Activated CD8-positive, alpha-beta memory T cell treated with anti-CD3 and anti-CD28 coated beads for 24 hours (primary cell): ENCODE data around the gene NES.
A peak's percentile ranks its signal among the peaks of the same experiment; 100 is the strongest.

Experiments used
- DNase-seq: peaks from one replicate; pipeline ENCODE4 v3.0.0-alpha.2; 2020

NES gene, protein sequence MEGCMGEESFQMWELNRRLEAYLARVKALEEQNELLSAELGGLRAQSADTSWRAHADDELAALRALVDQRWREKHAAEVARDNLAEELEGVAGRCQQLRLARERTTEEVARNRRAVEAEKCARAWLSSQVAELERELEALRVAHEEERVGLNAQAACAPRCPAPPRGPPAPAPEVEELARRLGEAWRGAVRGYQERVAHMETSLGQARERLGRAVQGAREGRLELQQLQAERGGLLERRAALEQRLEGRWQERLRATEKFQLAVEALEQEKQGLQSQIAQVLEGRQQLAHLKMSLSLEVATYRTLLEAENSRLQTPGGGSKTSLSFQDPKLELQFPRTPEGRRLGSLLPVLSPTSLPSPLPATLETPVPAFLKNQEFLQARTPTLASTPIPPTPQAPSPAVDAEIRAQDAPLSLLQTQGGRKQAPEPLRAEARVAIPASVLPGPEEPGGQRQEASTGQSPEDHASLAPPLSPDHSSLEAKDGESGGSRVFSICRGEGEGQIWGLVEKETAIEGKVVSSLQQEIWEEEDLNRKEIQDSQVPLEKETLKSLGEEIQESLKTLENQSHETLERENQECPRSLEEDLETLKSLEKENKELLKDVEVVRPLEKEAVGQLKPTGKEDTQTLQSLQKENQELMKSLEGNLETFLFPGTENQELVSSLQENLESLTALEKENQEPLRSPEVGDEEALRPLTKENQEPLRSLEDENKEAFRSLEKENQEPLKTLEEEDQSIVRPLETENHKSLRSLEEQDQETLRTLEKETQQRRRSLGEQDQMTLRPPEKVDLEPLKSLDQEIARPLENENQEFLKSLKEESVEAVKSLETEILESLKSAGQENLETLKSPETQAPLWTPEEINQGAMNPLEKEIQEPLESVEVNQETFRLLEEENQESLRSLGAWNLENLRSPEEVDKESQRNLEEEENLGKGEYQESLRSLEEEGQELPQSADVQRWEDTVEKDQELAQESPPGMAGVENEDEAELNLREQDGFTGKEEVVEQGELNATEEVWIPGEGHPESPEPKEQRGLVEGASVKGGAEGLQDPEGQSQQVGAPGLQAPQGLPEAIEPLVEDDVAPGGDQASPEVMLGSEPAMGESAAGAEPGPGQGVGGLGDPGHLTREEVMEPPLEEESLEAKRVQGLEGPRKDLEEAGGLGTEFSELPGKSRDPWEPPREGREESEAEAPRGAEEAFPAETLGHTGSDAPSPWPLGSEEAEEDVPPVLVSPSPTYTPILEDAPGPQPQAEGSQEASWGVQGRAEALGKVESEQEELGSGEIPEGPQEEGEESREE (N-terminal part only)

DNA sequence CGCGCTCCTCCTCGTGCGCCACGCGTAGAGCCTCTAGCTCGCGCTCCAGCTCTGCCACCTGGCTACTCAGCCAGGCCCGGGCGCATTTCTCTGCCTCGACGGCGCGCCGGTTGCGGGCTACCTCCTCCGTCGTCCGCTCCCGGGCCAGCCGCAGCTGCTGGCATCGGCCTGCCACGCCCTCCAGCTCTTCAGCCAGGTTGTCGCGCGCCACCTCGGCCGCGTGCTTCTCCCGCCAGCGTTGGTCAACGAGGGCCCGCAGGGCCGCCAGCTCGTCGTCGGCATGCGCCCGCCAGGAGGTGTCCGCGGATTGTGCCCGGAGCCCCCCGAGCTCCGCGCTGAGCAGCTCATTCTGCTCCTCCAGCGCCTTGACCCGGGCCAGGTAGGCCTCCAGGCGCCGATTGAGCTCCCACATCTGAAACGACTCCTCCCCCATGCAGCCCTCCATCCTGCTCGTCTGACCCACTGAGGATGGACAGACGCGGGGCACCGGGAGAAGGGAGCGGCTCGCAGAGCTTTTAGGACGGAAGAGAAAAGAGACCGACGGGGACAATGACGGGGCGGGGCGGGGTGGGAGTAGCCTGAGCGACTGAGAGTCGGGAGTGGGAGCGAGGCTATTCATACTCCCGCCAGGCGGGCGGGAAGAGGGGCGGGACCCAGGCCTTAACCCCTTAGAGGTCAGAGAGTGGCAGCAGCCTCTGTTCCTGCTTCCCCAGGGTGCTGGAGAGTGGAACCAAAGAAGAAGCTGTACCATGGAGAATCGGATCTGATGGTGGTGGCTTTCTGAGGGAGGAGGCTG lies at the start of gene NES:
NES (minus strand) TSS at position 588 of the 796 bp plus-strand sequence; CDS start at position 445, 143 bp downstream.
- DNase-seq, result no peak

DNA sequence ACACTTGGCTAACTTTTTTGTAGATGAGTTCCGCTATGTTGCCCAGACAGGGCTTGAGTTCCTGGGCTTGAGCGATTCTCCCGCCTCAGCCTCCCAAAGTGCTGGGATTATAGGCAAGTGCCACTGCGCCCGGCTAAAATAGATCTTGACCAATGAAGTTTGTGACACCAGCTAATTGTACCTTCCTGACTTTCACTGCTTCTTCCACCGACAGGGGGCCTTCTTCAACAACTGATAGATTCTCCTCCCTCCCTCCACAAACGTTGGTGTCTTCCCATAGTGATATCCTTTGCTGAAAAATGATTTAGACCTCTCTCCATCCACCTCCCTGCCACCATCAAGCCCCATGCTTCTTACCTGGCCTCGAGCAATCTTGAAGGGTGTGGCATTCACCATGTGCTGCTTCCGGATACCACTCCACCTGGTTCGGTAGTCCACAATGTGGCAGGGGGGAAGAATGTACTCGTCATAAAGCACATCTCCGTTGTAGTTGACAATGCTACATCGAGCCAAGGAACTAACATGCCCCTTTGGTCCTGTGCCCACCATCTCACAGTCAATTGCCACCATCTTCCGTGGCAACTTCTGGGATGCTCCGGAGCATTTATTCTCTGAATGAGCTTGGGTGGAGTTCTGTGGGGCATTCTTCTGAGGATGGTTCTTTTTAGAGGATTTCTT lies 49.5 kb upstream of the NES start:
- DNase-seq, result peak; percentile 79

DNA sequence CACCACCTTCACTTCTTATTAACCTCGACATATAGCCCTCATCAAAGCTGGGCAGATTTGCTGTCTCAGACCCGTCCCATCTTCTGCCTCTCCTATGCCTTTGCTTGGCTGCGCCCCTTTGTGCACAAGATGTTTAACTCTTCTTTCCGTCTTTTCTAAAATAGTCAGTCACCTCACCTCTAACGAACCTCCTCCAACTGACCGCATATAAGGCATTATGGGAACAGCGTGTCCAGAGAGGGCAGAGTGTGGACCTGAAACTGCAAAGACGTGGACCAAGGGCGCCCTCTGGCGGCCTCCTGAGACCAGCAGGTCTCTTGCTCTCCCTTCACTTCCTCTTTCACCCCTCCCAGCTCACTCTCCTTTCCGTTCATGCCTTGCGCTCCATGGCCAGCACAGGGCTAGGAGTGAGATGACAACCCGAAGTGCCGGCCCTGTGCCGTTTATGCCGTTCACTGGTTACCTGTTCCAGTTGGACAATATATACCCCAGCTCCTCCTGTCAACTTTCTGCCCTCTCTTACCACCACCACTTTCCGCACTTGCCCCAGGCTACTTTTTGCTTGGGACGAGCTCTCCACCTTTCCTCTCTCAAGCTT lies 48.6 kb upstream of the NES start:
- DNase-seq, result peak; percentile 89

DNA sequence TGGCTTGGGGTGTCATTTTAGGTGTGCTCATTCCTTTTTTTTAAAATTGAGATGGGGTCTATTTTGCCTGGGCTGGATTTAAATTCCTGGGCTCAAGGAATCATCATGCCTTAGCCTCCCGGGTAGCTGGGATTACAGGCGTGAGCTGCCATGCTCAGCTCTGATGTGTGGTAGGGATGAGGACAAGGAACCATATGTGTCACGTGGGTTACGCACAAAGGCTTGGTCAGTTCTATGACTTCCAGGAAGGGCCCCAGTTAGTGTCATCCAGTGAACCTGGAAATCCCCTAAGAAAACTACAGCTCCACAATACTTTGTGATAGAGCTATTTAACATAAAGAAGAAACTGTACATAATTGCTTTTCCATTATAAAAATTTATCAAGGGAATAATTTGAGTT lies 44.3 kb upstream of the NES start:
- DNase-seq, result no peak

DNA sequence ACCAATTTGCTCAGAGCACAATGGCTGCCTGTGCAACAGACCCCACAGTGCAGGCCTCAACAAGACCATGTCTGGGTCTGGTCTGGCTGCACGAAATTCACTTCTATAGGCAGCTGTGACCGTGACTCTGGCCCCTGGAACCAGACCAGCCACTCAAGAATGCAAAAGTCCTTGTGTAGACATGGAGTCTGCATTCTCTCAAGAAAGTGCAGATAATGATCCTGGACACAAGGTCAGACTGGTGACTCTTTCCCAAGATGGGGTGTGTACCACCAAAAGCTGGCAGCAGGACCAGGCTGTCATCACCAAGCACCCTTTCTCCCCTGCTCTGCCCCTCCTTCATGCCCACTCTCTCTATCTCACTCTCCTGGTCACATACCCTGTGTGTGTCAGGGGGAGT lies 43.9 kb upstream of the NES start:
- no peak for DNase-seq

DNA sequence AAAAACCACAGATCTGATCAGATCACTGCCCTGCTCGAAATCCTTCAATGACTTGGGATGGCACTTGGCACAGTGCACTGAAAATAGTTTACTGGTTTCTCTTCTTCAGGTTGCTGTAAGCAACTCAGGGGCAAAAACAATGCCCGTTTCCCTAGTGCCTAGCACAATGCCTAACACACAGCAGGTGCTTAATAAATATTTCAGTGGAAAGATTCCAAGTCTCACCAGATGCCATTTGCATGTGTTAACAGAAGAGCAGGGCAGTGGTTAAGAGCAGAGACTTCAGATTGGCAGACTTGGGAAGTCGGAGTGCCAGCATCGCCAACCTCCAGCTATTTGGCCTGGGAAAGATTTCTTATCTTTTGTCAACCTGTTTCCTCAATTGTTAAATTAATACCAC lies 40.1 kb upstream of the NES start:
- DNase-seq, result no peak

DNA sequence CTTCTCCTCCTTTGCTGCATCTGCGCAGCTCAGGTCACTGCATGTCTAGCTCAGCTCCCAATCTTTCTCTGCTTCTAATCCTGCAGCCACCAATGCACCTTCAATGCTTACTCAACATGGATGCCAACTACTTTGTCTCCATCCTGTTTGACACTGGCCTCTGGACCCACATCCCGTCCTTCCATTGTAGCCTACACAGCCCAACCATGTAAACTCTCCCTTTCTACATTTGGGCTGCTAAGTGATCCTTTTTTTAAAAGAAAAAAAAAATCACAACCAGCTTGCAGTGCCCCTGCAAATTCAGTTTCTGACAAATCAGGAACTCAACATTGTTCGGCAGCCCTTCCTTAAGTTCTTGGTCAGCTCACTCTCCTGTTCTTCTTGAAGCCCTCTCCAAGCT lies 37.6 kb upstream of the NES start:
- no peak for DNase-seq

DNA sequence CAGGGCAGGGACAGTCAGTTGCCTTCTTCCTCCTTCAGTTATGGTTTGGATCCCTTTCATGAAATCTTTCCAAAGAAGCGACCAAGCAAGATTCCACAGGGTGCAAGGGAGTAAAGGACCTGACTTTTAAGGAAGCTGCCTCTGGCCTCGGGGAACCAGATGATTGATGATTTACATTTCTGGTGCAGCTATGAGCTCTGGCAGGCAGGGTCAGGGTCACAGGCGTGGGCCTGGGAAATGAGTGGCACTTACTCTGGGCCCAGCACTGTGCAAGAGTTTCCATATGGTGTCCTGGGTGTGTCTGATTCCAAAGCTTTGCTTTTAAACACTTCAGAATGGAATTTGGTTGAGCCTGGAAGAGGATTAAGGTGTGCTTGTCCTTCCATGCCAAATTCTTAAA lies 35.4 kb upstream of the NES start:
- DNase-seq, result no peak

DNA sequence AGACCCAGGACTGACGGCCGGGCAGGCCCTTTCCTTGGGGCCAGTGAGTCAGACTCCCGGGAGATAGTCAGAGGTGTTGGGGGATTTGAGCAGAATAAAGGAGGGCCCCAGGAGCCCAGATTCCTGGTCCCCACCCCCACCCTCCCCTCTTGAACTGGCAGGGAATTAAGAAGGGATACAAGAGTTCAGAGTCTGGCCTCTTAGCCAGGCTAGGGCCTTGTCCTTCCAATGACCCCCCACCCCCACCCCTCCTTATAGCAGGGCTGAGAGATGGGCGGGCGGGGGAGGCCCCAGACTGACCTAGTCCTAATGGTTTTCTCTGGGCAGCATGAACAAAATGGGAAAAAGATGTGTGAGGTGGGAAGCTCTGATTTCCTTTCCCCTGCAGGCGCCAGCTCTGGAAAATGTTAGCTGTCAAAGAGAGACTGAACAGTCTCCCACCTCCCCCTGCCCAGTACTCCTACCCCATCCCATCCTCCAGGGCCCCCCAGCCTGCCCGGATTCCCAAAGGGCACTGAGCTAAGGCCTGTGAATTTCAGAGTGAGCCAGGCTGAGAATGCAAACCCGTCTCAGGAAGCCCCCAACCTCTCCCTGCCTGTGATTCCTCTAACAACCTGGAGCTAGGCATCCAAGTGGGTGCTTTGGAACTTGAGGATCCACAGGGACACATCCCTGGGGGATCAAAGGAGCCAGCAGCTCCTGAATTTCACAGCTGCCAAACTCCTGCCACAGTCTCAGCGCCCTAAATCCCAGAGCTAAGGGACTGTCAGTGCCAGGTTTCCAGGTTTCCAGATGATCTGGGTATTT lies 34.0 kb upstream of the NES start:
- DNase-seq, result no peak

DNA sequence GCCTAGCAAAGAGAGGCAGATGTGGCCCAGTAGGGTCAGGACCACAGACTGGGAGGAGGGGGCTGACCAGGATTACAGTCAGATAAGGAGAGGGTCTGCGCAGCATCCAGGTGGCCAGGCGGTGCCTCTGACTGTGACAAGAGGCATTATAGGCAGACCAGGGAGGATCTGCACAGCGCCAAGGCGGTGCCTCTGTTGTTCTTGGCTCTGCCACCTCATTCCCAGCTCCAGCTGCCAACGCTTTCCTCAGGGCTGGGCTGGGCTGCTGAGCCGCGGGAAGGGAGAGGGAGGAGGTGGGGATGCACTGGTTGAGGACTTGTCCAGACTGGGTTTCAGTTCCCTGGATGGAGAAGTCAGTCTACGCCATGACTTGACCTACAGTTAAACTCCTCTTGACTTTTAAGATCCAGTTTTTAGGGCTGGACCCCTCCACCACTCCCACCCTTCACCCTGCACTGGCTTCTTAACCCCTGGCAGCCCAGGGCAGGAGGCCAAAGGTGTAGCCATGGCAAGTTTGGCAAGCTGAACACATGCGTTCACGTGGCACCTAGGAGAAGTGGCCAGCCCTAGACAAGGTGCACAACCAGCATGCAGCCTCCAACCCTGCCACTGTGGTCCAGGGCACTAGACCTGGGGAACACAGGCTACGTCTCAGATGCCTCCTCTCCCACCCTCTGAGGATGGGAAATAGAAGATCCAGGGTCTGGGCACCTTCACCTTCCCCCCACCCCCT lies 32.7 kb upstream of the NES start:
- DNase-seq, result no peak

DNA sequence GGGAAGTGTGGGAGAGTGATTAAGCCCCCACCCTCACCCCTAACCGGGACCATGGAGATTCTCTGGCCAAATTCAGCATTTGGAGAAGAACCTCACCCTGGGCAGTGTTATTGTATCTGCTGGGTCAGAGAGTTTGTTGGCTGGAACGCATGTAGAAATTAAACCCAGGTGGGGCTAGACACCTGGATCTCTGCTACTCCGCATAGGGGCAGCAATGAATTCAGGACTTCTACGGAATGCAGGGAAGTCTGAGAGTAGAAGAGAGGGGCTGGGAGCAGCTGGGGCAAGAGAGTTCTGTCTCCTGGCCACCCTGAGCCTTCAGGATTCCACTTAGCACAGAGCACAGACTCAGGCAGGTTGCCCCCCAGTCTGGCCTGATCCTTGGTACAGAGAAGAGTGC lies 31.8 kb upstream of the NES start:
- DNase-seq, result no peak

DNA sequence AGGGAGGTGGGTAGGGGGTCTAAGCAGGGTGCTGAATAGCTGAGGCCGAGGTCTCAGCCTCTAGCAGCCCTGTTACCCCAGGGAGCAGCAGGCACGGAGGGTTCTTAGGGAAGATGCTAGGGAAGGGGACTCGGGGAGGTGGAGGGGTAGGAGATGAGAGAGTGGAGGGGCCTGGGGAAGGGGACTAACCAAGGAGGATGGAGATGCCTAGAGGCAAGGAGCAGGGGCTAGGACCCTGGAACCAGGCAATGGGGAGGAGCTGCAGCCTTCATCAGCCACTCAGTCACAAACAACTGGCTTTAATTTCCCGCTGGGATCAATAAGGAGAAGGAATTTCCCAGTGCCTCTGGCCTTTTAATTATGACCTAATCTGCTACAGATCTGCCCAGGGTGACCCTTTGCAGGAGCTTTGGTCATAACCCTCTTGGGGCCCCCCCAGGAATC lies 31.0 kb upstream of the NES start:
- DNase-seq, result no peak

DNA sequence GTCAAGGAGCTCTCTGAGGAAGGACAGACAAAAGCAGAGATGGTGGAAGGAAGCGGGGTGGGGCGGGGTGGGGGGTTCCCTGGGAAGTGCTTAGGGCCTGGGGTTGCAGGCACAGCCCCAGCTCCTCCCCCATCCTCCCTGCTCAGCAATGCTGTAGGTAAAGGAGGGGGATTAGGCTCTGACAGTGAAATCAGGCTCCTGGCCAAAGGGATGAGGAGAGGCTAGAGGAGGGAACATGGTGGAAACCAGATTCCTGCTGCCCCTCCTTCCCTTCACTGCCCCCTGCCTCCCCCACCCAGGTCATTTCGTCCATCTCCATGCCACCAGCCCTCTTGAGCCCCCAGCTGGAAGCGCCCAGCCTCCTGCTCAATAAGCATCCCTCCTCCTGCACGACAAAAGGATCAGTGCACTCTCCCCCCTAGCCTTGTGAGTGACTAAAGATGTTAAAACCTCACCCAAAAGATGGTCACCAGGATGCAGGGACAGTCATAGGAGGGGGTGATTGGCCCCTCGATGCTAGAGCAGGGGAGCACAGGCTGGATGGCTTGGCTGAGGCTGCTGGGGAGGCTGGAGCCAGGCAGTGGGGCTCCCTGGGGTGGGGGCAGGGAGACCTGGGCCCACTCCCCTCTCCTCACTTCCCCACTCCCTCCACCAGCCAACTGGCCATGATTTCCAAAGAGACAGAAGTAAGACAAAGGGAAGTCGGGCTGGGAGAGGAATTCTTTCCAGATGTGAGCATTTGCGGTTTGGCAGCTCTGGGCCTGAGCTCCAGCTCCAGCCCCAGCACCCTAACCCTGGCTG lies 30.4 kb upstream of the NES start:
- no peak for DNase-seq

DNA sequence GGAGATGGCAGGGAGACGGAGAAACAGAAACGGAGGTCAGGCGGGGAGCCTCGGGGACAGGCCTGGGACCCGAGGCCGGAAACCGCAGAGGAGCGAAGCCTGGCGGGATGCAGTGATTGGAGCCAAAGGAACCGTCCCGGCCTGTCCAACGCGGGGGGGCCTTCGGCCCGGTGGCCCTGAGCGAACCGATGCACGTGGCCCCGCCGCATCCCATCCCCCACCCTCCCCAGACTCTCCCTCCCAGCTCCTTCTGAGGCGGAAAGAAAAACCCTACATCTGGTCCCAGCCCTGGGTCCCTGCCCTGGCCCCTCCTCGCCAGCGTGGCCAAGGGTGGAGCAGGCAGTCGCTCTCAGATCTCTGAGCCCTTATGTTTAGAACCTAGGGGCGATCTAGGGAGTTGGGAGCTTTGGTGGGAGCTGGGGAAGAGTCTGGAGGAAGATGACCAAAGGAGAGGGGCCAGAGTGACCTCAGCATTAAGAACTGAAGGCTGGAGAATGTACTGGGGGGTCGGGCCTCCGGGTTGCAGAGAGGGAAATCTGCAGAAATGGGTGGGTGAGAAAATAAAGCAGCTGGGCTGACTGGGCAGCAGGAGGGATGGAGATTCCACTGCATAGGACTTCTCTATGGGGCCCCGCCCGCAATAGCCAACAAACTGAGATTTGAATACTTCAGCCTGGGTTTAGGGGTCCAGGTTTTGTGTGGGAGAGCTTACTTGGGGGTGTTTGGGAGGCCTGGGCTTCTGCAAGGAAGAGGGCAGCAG lies 29.6 kb upstream of the NES start:
- no peak for DNase-seq

DNA sequence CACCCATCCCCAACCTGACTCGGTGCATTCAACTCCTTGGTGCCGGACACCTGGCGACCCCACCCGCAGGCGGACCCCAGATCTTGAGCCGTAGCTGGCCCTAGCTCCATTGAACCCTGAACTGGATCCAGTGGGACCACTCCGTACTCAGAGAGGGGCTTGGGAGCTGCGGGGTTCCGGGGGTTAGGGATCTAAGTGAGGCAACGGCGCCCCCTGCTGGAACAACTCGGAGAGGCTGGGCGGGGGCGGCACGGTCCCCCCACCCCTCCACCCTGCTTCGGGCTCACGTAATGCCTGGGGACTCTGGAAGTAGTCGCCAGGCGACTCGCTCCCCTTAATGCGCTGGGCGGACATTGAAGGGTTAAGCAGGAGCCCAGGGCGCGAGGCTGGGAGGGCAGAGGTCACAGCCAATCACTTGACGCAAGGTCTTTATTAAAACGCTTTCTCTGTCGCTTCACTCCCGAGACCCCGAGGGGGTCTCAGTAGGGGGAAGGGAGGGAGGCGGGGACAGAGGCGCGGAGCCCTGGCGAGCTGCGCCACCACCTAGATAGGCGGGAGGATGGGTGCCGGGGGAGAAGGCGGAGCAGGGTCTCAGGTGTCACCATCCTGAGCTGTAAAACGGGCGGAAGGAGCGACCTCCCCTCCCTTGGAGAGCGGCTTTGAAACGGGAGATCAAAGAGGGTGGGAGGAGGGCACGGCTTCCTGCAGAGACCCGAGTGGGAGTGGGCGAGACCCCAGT lies 28.9 kb upstream of the NES start:
- peak; percentile 89 for DNase-seq

DNA sequence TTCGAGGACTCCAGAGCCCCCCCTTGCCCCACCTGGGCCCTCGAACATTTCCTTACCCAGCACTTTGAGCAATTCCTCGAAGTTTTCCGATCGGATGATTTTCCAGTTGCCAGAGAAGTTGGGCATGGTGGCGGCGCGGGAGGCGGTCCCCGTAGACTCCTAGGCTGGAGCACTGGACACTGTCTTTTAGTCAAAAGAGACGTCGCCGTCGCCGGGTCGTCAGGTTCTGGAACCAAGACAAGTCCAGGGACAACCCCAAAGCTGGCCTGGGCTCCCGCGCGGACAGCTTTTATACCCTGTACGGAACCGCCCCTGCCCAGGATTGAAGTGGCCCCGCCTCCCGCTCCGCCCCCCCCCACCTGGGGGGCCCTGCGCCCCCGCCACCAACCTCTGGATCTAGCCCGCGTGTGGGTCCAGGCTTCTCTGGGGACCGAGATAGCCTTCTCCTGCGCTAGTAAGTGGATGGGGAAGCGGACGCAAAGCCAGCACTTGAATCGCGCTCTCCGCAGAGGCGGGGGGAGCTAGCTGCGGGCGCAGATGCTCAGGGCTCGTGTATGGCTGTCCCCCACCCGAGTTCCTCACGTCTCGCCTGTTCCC lies 28.2 kb upstream of the NES start, which contains the start of gene CRABP2:
CRABP2 (minus strand) TSS at position 263 of the 597 bp plus-strand sequence; CDS start at position 126, 137 bp downstream.
- no peak for DNase-seq

DNA sequence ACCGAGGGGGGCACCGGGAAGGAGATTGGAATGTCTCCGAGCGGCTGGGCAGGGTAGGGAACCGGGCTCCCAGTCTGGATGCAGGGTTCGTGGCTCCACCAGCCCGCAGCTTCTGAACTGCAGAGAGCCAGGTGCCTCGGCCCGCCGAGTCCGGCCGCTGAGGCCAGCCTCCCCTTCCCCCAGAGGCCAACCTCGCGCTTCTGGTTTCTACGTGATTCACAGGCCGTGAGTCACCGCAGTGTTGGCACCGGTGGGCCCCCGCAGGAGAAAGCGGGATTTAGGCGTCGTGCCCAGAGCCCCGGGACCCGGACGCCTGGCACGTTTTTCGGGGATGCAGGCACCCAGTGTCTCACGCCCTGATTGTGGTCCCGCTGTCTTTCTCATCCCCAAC lies 27.7 kb upstream of the NES start:
- DNase-seq, result peak; percentile 72
